Ascending aorta (tissue), 2 donors: Measurements from ENCODE around the gene CRYBB1. TPM values are rescaled to one million over a fixed set of nuclear protein-coding genes. Genes with fewer than 3 reads are reported as not detected.

Experiments
- DNase-seq, 2 donors: peaks; one replicate each; pipeline ENCODE4 v3.0.0-alpha.2; 2019; ENCODE audit warnings: low spot score in 2 of 2
- H3K27ac ChIP-seq, 2 donors: fragments of 200-600 bp; sonication (generic); one replicate each; pipeline ENCODE4 v1.5.1; 2016 to 2017; ENCODE audit warnings: mild to moderate bottlenecking in 1 of 2
- H3K27me3 ChIP-seq: fragments of 200-600 bp; sonication (generic); one replicate; pipeline ENCODE4 v1.5.1; 2017
- H3K36me3 ChIP-seq, 2 donors: fragments of 200-600 bp; sonication (generic); one replicate each; pipeline ENCODE4 v1.5.1; 2016
- H3K4me1 ChIP-seq, 2 donors: fragments of 200-600 bp; sonication (generic); one replicate each; pipeline ENCODE4 v1.5.1; 2016 to 2017; ENCODE audit warnings: mild to moderate bottlenecking in 1 of 2
- H3K4me3 ChIP-seq, 2 donors: fragments of 200-600 bp; sonication (generic); one replicate each; pipeline ENCODE4 v1.5.1; 2016 to 2017; ENCODE audit warnings: mild to moderate bottlenecking in 1 of 2
- H3K9me3 ChIP-seq, 2 donors: fragments of 200-600 bp; sonication (generic); one replicate each; pipeline ENCODE4 v1.5.1; 2016
- intact Hi-C: fragments of 100-400 bp; cut with DNase I; formaldehyde crosslinking; loops from one replicate; pipeline ENCODE4 v1.15.1; 2023
- total RNA-seq: library from RNA; depleted of rRNA; stranded (reverse); fragments of >200 nt; gene quantifications from one replicate; pipeline ENCODE4 v1.1.0, GENCODE V29; 2016
- TF ChIP-seq, protein P1 (sequence below), 3 experiments: fragments of 200-600 bp in 2 of 3; fragments of 450-650 bp in 1 of 3; sonication (generic) in 2 of 3; IDR thresholded peaks; one replicate each; pipeline ENCODE4 v1.5.1; 2016 to 2019; ENCODE audit warnings: antibody characterized with exemption in 3 of 3, mild to moderate bottlenecking in 1 of 3, moderate library complexity in 1 of 3

CRYBB1 gene
- total RNA-seq, 1 donor from 2014 or later, result 7.3 TPM

DNA sequence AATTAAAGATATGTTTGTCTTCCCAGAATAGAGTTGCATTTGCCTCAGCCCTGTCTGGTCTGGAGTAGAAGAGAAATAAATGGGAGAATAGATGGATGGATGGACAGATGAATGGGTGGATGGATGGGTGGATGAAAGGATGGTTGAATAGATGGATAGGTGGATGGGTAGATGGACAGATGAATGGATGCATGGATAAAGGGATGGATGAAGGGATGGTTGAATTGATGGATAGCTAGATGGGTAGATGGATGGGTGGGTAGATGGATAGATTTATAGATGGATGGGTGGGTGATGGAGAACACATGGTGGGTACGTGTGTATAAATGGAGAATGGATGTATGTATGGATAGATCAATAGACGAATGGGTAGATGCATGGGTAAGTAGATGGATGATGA, 8.5 kb downstream of the CRYBB1 start:
- no peak for DNase-seq
- Histone ChIP-seq H3K27me3 (no peaks in the 10 kb centered on the region), H3K27ac (no peak overlapping the region), H3K36me3 (no peaks in the 10 kb centered on the region), H3K9me3 (no peaks in the 10 kb centered on the region), H3K4me1 (no peaks in the 10 kb centered on the region), H3K4me3 (no peak overlapping the region)
- intact Hi-C loops, result no loop called here
- TF ChIP-seq, protein P1, sequence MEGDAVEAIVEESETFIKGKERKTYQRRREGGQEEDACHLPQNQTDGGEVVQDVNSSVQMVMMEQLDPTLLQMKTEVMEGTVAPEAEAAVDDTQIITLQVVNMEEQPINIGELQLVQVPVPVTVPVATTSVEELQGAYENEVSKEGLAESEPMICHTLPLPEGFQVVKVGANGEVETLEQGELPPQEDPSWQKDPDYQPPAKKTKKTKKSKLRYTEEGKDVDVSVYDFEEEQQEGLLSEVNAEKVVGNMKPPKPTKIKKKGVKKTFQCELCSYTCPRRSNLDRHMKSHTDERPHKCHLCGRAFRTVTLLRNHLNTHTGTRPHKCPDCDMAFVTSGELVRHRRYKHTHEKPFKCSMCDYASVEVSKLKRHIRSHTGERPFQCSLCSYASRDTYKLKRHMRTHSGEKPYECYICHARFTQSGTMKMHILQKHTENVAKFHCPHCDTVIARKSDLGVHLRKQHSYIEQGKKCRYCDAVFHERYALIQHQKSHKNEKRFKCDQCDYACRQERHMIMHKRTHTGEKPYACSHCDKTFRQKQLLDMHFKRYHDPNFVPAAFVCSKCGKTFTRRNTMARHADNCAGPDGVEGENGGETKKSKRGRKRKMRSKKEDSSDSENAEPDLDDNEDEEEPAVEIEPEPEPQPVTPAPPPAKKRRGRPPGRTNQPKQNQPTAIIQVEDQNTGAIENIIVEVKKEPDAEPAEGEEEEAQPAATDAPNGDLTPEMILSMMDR (IDR thresholded peaks at IDR 0.05), result no peak

DNA sequence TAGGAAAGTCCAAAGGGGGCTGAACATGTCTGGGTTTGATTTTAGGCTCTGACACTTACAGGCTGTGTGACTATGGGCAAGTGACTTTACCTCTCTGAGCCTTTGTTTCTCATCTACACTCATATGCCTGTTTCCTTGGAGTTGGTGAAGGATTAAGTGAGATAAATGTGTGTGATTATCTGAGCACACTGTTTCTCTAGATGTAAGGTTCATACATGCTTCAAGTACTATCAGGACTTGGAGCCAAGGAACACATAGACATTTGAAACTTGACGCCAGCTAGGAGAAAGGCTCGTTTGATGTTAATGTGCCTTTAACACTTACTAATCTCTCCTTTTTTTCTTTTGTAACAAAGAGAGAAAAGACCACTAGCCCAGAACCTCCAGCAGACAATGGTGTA, 9.7 kb downstream of the CRYBB1 start:
- no peak overlapping the region for H3K27ac ChIP-seq
- intact Hi-C loops, result no loop called here
- H3K4me3 ChIP-seq, result no peak overlapping the region
- DNase-seq, result no peak
- H3K9me3 ChIP-seq, result no peaks in the 10 kb centered on the region
- H3K27me3 ChIP-seq, result no peaks in the 10 kb centered on the region
- no peaks in the 10 kb centered on the region for H3K4me1 ChIP-seq
- TF ChIP-seq, protein P1 (IDR thresholded peaks at IDR 0.05), result no peak
- H3K36me3 ChIP-seq, result no peaks in the 10 kb centered on the region

DNA sequence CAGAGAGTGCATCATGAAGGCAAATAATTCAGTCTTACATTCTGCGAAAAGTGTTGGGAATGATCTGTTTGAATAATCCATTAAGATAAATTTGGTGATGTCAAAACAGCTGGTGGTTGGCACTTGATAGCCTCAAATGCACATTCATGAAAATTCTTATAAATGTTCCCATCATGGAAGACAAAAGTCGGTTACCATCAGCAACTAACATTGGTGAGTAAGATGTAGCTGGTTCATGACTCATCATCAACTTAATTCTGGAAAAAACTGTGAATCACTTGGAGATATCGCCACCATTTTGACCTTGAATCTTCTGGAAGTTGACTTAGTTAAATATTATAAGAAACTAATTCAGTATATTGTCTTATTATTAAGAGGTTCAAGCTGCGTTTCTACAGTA, 11.2 kb downstream of the CRYBB1 start:
- TF ChIP-seq, protein P1 (IDR thresholded peaks at IDR 0.05), result no peak
- intact Hi-C loops, result no loop called here
- no peaks in the 10 kb centered on the region for H3K9me3 ChIP-seq
- H3K27me3 ChIP-seq, result no peaks in the 10 kb centered on the region
- H3K36me3 ChIP-seq, result no peaks in the 10 kb centered on the region
- DNase-seq, result no peak
- no peak overlapping the region for H3K27ac ChIP-seq
- no peaks in the 10 kb centered on the region for H3K4me1 ChIP-seq
- H3K4me3 ChIP-seq, result no peak overlapping the region

DNA sequence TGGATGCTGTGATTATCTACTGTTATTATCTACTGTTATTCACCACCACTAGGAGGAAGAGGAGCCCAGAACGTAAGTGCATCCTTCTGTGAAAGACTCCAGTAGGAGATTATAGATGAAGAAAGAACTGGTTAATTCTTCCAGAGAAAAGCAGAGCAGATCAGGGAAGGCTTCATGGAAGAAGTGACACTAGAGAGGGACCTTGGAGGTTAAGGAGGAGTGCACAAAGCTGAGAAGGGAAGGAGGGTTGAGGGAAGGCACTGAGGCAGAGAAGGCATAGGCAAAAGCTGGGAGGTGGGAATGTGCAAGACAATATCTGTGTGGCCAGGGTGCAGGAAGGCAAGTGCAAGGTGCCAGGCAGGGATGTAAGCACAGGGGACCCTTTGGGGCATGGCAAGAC, 13.5 kb downstream of the CRYBB1 start:
- TF ChIP-seq, protein P1 (IDR thresholded peaks at IDR 0.05), result no peak

DNA sequence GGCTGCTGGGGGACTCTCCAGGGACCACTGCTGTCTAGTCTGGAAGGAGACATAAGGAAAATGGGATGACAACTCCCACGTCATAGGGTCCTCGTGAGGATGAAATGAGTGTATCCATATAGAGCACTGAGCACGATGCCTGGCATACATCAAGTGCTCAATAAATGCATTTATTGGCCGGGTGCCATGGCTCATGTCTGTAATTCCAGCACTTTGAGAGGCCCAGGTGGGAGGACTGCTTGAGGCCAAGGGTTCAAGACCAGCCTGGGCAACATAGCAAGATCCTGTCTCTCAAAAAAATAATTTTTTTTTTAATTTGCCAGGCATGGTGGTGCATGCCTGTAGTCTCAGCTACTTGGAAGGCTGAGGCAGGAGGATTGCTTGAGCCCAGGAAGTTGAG, 15.7 kb downstream of the CRYBB1 start:
- Histone ChIP-seq H3K9me3 (no peaks in the 10 kb centered on the region), H3K36me3 (no peaks in the 10 kb centered on the region), H3K4me1 (no peaks in the 10 kb centered on the region), H3K4me3 (no peak overlapping the region), H3K27ac (no peak overlapping the region), H3K27me3 (no peaks in the 10 kb centered on the region)
- DNase-seq, result no peak
- TF ChIP-seq, protein P1 (IDR thresholded peaks at IDR 0.05), result no peak
- intact Hi-C loops, result no loop called here

More for the DNA sequence above, 13.5 kb downstream of the CRYBB1 start:
- H3K4me3 ChIP-seq, result no peak overlapping the region
- no peak for DNase-seq
- H3K27ac ChIP-seq, result no peak overlapping the region
- H3K27me3 ChIP-seq, result no peaks in the 10 kb centered on the region
- H3K4me1 ChIP-seq, result no peaks in the 10 kb centered on the region
- intact Hi-C loops, result no loop called here
- no peaks in the 10 kb centered on the region for H3K9me3 ChIP-seq
- no peaks in the 10 kb centered on the region for H3K36me3 ChIP-seq

DNA sequence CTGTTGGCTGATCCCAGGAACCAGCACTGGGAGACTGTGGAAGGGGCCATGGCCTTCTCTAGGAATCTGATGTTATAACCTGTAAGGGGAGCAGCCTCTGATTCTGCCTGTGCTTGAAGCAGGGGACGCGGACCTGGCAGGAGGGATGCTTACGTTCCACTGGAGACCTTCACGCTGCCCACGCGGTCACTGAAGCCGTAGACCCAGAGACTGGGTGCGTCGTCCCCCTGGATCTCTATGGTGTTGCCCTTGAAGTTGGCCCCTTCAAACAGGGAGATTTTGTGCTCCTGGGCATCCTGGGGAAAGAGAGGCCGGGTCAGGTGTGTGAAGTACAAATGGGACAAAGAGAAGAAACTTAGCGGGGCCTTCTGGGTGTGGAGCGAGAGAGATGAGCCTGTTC, 16.1 kb downstream of the CRYBB1 start:
- Histone ChIP-seq H3K9me3 (no peaks in the 10 kb centered on the region), H3K27me3 (no peaks in the 10 kb centered on the region), H3K4me1 (no peaks in the 10 kb centered on the region), H3K36me3 (no peaks in the 10 kb centered on the region), H3K4me3 (no peak overlapping the region), H3K27ac (no peak overlapping the region)
- no peak for DNase-seq
- intact Hi-C loops, result no loop called here
- TF ChIP-seq, protein P1 (IDR thresholded peaks at IDR 0.05), result no peak
